DND-41 (cell line): Measurements from ENCODE around the gene GTSE1.

Source experiments
- ATAC-seq: fragments of 200-7000 bp; cut with Tn5 transposase; 3 replicates; pipeline ENCODE4 v1.9.1; 2021; ENCODE audit warnings: low read depth; ENCODE audit not compliant: insufficient read depth
- DNase-seq: peaks from one replicate; pipeline ENCODE4 v3.0.0-alpha.2; 2020
- H2AFZ ChIP-seq: 2 replicates; pipeline ENCODE4 v1.6.0; 2012; ENCODE audit warnings: low read depth, low read length
- H3K27ac ChIP-seq: 2 replicates; pipeline ENCODE4 v1.5.1; 2012; ENCODE audit warnings: low read length, inconsistent platforms
- H3K27me3 ChIP-seq: fragments of 200-600 bp; sonication (generic); 2 replicates; pipeline ENCODE4 v1.6.0; 2012; ENCODE audit warnings: low read length, mild to moderate bottlenecking, inconsistent platforms; ENCODE audit not compliant: insufficient read depth, poor library complexity
- H3K36me3 ChIP-seq: 2 replicates; pipeline ENCODE4 v1.5.1; 2012; ENCODE audit warnings: low read length, inconsistent platforms; ENCODE audit not compliant: insufficient read depth
- H3K4me1 ChIP-seq: 2 replicates; pipeline ENCODE4 v1.5.1; 2012; ENCODE audit warnings: mild to moderate bottlenecking, low read length; ENCODE audit not compliant: insufficient read depth
- H3K4me2 ChIP-seq: 2 replicates; pipeline ENCODE4 v1.6.0; 2012; ENCODE audit warnings: mild to moderate bottlenecking, moderate library complexity, low read length, inconsistent platforms; ENCODE audit not compliant: insufficient read depth
- H3K4me3 ChIP-seq, 2 experiments: fragments of 200-600 bp in 1 of 2; shearing (Covaris generic) in 1 of 2; 2 replicates each; pipeline ENCODE4 v1.5.1; 2012 to 2016; ENCODE audit warnings: inconsistent platforms in 2 of 2, low read length in 2 of 2, mild to moderate bottlenecking in 2 of 2, low read depth in 1 of 2, moderate library complexity in 1 of 2
- H3K79me2 ChIP-seq: 2 replicates; pipeline ENCODE4 v1.6.0; 2012; ENCODE audit warnings: low read length, inconsistent platforms; ENCODE audit not compliant: insufficient read depth
- H3K9ac ChIP-seq: 2 replicates; pipeline ENCODE4 v1.6.0; 2012; ENCODE audit warnings: low read depth, mild to moderate bottlenecking, inconsistent platforms, low read length, moderate library complexity
- H3K9me3 ChIP-seq: 2 replicates; pipeline ENCODE4 v1.5.1; 2012; ENCODE audit warnings: low read length, moderate library complexity, mild to moderate bottlenecking, inconsistent platforms; ENCODE audit not compliant: insufficient read depth, severe bottlenecking
- H4K20me1 ChIP-seq: 2 replicates; pipeline ENCODE4 v1.6.0; 2012; ENCODE audit warnings: low read length; ENCODE audit not compliant: insufficient read depth
- EZH2 ChIP-seq: IDR thresholded peaks from 3 replicates; pipeline ENCODE4 v1.6.1; 2012; ENCODE audit warnings: borderline replicate concordance, low read depth, mild to moderate bottlenecking, moderate library complexity, low read length, inconsistent platforms; ENCODE audit not compliant: severe bottlenecking
- TF ChIP-seq, protein P1 (sequence below): IDR thresholded peaks from 2 replicates; pipeline ENCODE4 v1.5.1; 2012; ENCODE audit warnings: borderline replicate concordance, low read length, moderate library complexity, mild to moderate bottlenecking; ENCODE audit not compliant: poor library complexity, severe bottlenecking; ENCODE audit errors: extremely low read depth

GTSE1 gene

DNA sequence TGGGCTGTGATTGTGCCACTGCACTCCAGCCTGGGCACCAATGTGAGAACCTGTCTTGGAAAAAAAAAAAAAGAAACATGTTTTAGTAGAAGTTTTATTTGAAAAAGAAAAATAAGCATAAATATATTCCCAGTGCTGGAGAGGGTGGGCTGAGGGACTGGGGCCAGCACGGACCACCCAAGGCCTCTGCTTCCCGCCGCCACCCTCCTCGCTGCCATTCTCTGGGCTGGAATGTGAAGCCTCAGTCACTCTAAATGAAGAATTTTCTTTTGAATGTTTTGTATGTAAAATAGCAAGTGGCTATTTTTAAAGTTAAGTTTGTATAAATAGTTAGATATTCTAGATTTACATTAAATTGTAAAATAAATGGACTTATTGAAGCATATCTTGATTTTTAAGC is 33.8 kb downstream of the GTSE1 start:
- ATAC-seq (no peak), DNase-seq (no peak)
- Histone ChIP-seq H3K4me3 (no peak overlapping the region), H3K27me3 (no peaks in the 10 kb centered on the region), H3K4me1 (peaks cover 11% of the 10 kb centered on the region), H3K36me3 (peaks cover 82% of the 10 kb centered on the region), H3K9me3 (no peaks in the 10 kb centered on the region), H3K79me2 (peaks cover 15% of the 10 kb centered on the region), H3K9ac (no peak overlapping the region), H2AFZ (no peak overlapping the region), H3K4me2 (no peak overlapping the region), H4K20me1 (peaks cover 10% of the 10 kb centered on the region; the same call in 1 of the 2 replicates), H3K27ac (no peak overlapping the region)
- no peak for TF ChIP-seq EZH2

DNA sequence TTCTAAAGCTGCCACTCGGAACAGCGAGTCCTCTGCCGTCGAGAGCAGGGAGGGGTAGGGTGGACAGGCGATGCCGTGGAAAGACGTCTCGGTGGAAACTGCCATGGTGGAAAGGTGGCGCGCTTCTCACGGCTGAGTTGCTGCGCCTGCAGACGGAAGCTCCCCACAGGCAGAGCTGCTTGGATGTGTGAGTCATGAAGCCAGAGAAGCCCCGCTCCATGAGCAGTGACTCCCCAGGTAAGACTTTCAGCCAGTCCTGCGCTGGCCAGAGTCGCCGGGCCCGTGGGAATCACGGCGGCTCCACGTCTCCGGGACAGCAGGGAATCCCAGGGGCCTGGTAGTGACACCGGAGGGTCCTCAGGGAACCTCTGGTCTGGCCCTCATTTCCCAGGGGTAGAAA is 34.8 kb downstream of the GTSE1 start:
- Histone ChIP-seq H3K9ac (no peak overlapping the region), H3K4me2 (no peak overlapping the region), H2AFZ (no peak overlapping the region), H3K27ac (no peak overlapping the region), H3K4me3 (no peak overlapping the region), H3K9me3 (no peaks in the 10 kb centered on the region), H3K79me2 (peaks cover 16% of the 10 kb centered on the region), H3K27me3 (no peaks in the 10 kb centered on the region), H3K36me3 (peaks cover 76% of the 10 kb centered on the region), H3K4me1 (peaks cover 13% of the 10 kb centered on the region), H4K20me1 (peaks cover 5% of the 10 kb centered on the region; the same call in 1 of the 2 replicates)
- ATAC-seq, result no peak
- no peak for DNase-seq
- TF ChIP-seq EZH2, result no peak
- TF ChIP-seq, protein P1, sequence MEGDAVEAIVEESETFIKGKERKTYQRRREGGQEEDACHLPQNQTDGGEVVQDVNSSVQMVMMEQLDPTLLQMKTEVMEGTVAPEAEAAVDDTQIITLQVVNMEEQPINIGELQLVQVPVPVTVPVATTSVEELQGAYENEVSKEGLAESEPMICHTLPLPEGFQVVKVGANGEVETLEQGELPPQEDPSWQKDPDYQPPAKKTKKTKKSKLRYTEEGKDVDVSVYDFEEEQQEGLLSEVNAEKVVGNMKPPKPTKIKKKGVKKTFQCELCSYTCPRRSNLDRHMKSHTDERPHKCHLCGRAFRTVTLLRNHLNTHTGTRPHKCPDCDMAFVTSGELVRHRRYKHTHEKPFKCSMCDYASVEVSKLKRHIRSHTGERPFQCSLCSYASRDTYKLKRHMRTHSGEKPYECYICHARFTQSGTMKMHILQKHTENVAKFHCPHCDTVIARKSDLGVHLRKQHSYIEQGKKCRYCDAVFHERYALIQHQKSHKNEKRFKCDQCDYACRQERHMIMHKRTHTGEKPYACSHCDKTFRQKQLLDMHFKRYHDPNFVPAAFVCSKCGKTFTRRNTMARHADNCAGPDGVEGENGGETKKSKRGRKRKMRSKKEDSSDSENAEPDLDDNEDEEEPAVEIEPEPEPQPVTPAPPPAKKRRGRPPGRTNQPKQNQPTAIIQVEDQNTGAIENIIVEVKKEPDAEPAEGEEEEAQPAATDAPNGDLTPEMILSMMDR, result no peak

DNA sequence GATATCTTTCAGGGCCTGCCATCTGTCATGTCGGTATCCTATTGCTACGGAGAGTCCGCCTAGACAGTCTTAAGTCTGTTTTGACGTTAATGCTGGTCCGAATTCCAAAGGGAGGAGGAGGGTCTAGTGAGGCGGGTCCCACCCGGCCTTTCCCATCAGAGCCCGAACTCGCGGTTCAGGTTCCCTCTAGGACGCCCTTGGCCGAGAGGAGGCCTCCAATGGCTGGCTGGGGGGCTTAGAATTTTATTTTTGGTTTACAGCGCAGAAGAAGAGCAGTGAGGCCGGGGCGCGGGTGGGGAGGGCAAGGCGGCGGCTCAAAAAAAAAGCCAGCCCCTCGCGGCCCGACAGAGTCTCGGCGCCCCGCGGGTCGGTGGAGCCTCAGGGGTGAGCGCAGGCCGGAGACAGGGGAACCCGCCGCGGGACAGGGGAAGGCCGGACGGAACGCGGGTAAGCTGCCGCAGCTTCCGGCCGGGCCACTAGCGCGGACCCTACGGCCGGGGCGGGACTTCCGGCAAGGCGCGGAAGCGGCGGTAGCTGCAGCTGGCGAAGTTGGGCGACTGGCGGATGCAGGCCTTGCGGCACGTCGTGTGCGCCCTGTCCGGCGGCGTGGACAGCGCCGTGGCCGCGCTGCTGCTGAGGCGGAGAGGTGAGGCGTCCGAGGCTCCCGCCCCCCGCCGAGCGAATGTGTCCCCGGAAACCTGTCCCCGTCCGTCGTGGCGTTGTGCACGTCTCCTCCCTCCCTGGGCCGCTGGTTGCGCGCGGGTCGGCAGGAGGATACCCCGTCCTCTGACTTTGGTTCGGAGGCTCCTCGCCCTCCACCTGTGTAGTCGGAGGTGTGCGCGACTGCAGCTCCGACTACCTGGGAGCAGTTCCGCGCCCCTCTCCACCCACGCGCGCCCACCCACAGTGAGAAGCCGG is 38.8 kb downstream of the GTSE1 start, which contains the start of gene TRMU:
Gene TRMU, plus strand, starts transcription at position 514 of the 918 bp plus-strand sequence. Its CDS starts 51 bp downstream, at position 565.
- H4K20me1 ChIP-seq, result peaks cover 20% of the 10 kb centered on the region; the same call in 1 of the 2 replicates
- H3K4me3 ChIP-seq, result peak within 1 kb of the TSS; percentile 90 to 98
- TF ChIP-seq, protein P1, result no peak
- H3K36me3 ChIP-seq, result peaks cover 71% of the 10 kb centered on the region
- peaks cover 48% of the 10 kb centered on the region for H3K79me2 ChIP-seq
- H3K27me3 ChIP-seq, result no peaks in the 10 kb centered on the region
- ATAC-seq (peak; percentile 87), DNase-seq (peak; percentile 79)
- peak within 1 kb of the TSS; percentile 94 for H3K9ac ChIP-seq
- H3K9me3 ChIP-seq, result no peaks in the 10 kb centered on the region
- peak within 1 kb of the TSS; percentile 84 for H3K27ac ChIP-seq
- peak within 1 kb of the TSS; percentile 83 for H3K4me2 ChIP-seq
- peaks cover 25% of the 10 kb centered on the region for H3K4me1 ChIP-seq
- peak within 1 kb of the TSS; percentile 97 for H2AFZ ChIP-seq
